ENCODE data around the gene MOV10L1.
A peak's percentile ranks its signal among the peaks of the same experiment; 100 is the strongest.

- peak; percentile 56 for TF ChIP-seq CTCF (IDR thresholded peaks at IDR 0.05; ENCODE audit: low read length)
- no peak for TF ChIP-seq EZH2 (IDR thresholded peaks at IDR 0.05; ENCODE audit: borderline replicate concordance, low read length)
Observed at GRCh38 chr22:50190182-50190940, 100.6 kb downstream of the MOV10L1 start.
